B cell (primary cell): ENCODE measurements around the gene OCA2. TPM values are rescaled to one million over a fixed set of nuclear protein-coding genes. Genes with fewer than 3 reads are reported as not detected.
A peak's percentile ranks its signal among the peaks of the same experiment; 100 is the strongest.

Experiments used
- ATAC-seq: fragments of 200-7000 bp; cut with Tn5 transposase; one replicate; pipeline ENCODE4 v1.10.0; 2021; ENCODE audit warnings: low read depth, mild to moderate bottlenecking, moderate number of reproducible peaks, moderate library complexity
- CTCF ChIA-PET: fragments of 350-600 bp; sonication (Branson Sonifier 250); formaldehyde crosslinking; loops from one replicate; lab custom pipeline; 2021; ENCODE audit warnings: antibody characterized with exemption, inconsistent platforms; lab: Charles Lee
- POLR2A ChIA-PET: fragments of 350-600 bp; sonication (Branson Sonifier 250); formaldehyde crosslinking; loops from one replicate; lab custom pipeline; 2021; ENCODE audit warnings: antibody characterized with exemption; lab: Charles Lee
- DNase-seq: peaks from one replicate; pipeline ENCODE4 v3.0.0; 2013
- H2AFZ ChIP-seq: 2 replicates; pipeline ENCODE4 v1.6.1; 2012; ENCODE audit warnings: mild to moderate bottlenecking, low read depth, low read length; ENCODE audit not compliant: insufficient read depth, poor library complexity, severe bottlenecking
- H3K27ac ChIP-seq, 2 donors: 1 replicate in 1 of 2; 2 replicates in 1 of 2; pipeline ENCODE4 v1.5.1; 2012 to 2013; ENCODE audit warnings: low read length in 2 of 2, mild to moderate bottlenecking in 2 of 2, moderate library complexity in 1 of 2
- H3K27me3 ChIP-seq, 4 experiments: fragments of 200-600 bp in 1 of 4; sonication (generic) in 1 of 4; replicated peaks in 1 of 4; 1 replicate in 2 of 4; 2 replicates in 2 of 4; pipeline versions ENCODE4 v1.6.1 to v1.7.0; 2013 to 2016; ENCODE audit warnings: low read length in 3 of 4, mild to moderate bottlenecking in 2 of 4, mixed read lengths in 1 of 4, moderate library complexity in 1 of 4; ENCODE audit not compliant: insufficient read depth in 4 of 4, control insufficient read depth in 3 of 4; ENCODE audit errors: control extremely low read depth in 1 of 4
- H3K36me3 ChIP-seq, 2 experiments: replicated peaks in 1 of 2; 1 replicate in 1 of 2; 2 replicates in 1 of 2; pipeline versions ENCODE4 v1.6.1 to v1.7.1; 2013; ENCODE audit warnings: low read length in 1 of 2; ENCODE audit not compliant: insufficient read depth in 2 of 2, control insufficient read depth in 1 of 2; ENCODE audit errors: control extremely low read depth in 1 of 2, extremely low read depth in 1 of 2
- H3K4me1 ChIP-seq, 2 donors: fragments of 200-600 bp in 1 of 2; sonication (generic) in 1 of 2; 1 replicate in 1 of 2; 2 replicates in 1 of 2; pipeline versions ENCODE4 v1.5.1 to v1.6.1; 2013 to 2017; ENCODE audit warnings: low read length in 2 of 2; ENCODE audit not compliant: control insufficient read depth in 2 of 2, insufficient read depth in 2 of 2
- H3K4me2 ChIP-seq: replicated peaks from 2 replicates; pipeline ENCODE3; 2012; ENCODE audit warnings: mild to moderate bottlenecking, low read depth, low read length; ENCODE audit not compliant: poor library complexity, severe bottlenecking
- H3K4me3 ChIP-seq, 5 experiments: fragments of 200-600 bp in 1 of 5; sonication (generic) in 1 of 5; 1 replicate in 3 of 5; 2 replicates in 2 of 5; pipeline versions ENCODE4 v1.5.1 to v1.7.0; 2011 to 2016; ENCODE audit warnings: low read length in 4 of 5, mild to moderate bottlenecking in 4 of 5, low read depth in 2 of 5, control low read depth in 1 of 5, moderate library complexity in 1 of 5; ENCODE audit not compliant: insufficient read depth in 1 of 5; ENCODE audit errors: control extremely low read depth in 1 of 5, extremely low read depth in 1 of 5
- H3K79me2 ChIP-seq: fragments of 200-600 bp; sonication (generic); one replicate; pipeline ENCODE4 v1.6.0; 2016; ENCODE audit warnings: low read length; ENCODE audit not compliant: control insufficient read depth, insufficient read depth
- H3K9ac ChIP-seq: fragments of 200-600 bp; sonication (generic); 2 replicates; pipeline ENCODE4 v1.6.1; 2017; ENCODE audit warnings: mild to moderate bottlenecking, low read length, moderate library complexity
- H3K9me3 ChIP-seq, 3 donors: one replicate each; pipeline versions ENCODE4 v1.6.1 to v1.7.1; 2013; ENCODE audit warnings: low read length in 2 of 3; ENCODE audit not compliant: control insufficient read depth in 2 of 3, insufficient read depth in 1 of 3; ENCODE audit errors: control extremely low read depth in 1 of 3
- H4K20me1 ChIP-seq: 2 replicates; pipeline ENCODE4 v1.6.0; 2012; ENCODE audit warnings: mild to moderate bottlenecking, low read length; ENCODE audit not compliant: insufficient read depth, control insufficient read depth, poor library complexity, severe bottlenecking
- H3K27ac Mint-ChIP-seq: one replicate; pipeline ENCODE4 v1.8.0; 2021; ENCODE audit warnings: mixed read lengths
- H3K27me3 Mint-ChIP-seq: one replicate; pipeline ENCODE4 v1.8.0; 2021; ENCODE audit warnings: mixed read lengths
- H3K4me1 Mint-ChIP-seq: one replicate; pipeline ENCODE4 v1.8.0; 2021; ENCODE audit warnings: mixed read lengths
- H3K4me3 Mint-ChIP-seq: one replicate; pipeline ENCODE4 v1.8.0; 2021; ENCODE audit warnings: mixed read lengths
- H3K9me3 Mint-ChIP-seq: one replicate; pipeline ENCODE4 v1.8.0; 2022; ENCODE audit warnings: mixed read lengths; ENCODE audit not compliant: insufficient read depth
- EZH2 ChIP-seq: IDR thresholded peaks from 2 replicates; pipeline ENCODE4 v1.6.1; 2012; ENCODE audit warnings: borderline replicate concordance, low read depth, mild to moderate bottlenecking, moderate library complexity, low read length; ENCODE audit not compliant: insufficient read depth, poor library complexity, severe bottlenecking
- WGBS: methylation state at CpG from one replicate; pipeline ENCODE4 v1.1.5; 2013; ENCODE audit warnings: missing lambda C conversion rate; ENCODE audit not compliant: insufficient coverage; 5-methylcytosine and 5-hydroxymethylcytosine counted together
- intact Hi-C: fragments of 100-400 bp; cut with micrococcal nuclease; formaldehyde crosslinking; loops from one replicate; pipeline ENCODE4 v1.10.0; 2022
- polyA plus RNA-seq: library from polyadenylated mRNA; depleted of rRNA; stranded (reverse); fragments of >200 nt; gene quantifications from 2 replicates; pipeline ENCODE4 v1.2.3, GENCODE V29; 2012
- total RNA-seq, 2 donors: library from RNA; stranded (reverse); fragments of 120-200 nt in 1 of 2; gene quantifications; 1 replicate in 1 of 2; 2 replicates in 1 of 2; pipeline versions ENCODE4 v1.2.3 to v1.2.4, GENCODE V29; 2013 to 2022
- TF ChIP-seq, protein P1 (sequence below): fragments of 200-600 bp; IDR thresholded peaks from one replicate; pipeline ENCODE4 v1.8.0; 2022; ENCODE audit warnings: antibody characterized with exemption, mild to moderate bottlenecking

The OCA2 gene
- total and polyA plus RNA-seq, 2 donors (not counting 1 experiment from before 2014, with no cell fraction given) = 0.12 TPM; not detected in 1

DNA sequence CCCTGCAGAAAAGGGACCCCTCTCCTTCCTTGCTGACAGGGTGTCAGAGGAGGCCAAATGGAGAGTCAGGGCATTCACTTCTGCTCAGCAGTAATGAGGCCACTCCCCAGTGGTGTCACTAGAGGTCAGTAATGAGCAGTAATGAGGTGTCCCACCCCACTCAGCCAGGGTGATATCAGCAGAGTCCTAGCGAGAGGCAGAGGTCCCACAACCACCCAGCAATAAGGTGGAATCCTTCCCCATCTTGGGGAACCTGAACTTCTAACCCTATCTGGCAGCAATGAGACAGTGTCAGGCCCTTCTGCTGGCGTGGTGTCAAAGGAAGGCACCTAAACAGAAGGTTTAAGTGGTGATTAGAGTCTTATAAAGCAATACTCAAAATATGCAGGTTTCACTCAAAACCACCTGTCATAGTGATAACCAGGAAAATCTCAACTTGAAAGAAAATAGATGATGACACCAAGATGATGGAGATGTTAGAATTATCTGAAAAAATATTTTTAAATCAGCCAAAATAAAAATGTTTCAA, 12.9 kb downstream of the OCA2 start:
- H3K4me1 ChIP-seq = peaks cover 4 to 7% of the 10 kb centered on the region in 2 donors
- no peak overlapping the region for H3K4me2 ChIP-seq
- peaks cover 12 to 17% (median 15%) of the 10 kb centered on the region in 3 donors for H3K9me3 ChIP-seq
- peak; percentile 99 for ATAC-seq
- H3K27ac ChIP-seq = no peak overlapping the region
- H3K27ac Mint-ChIP-seq = no peak overlapping the region
- intact Hi-C loops = loop anchor here (1.0 kb wide), 1 partner anchor 37 kb away; no protein-coding TSS in a partner anchor
- no peaks in the 10 kb centered on the region for H4K20me1 ChIP-seq
- DNase-seq = peak; percentile 73
- peaks cover 44% of the 10 kb centered on the region for H3K27me3 Mint-ChIP-seq
- TF ChIP-seq, protein P1, sequence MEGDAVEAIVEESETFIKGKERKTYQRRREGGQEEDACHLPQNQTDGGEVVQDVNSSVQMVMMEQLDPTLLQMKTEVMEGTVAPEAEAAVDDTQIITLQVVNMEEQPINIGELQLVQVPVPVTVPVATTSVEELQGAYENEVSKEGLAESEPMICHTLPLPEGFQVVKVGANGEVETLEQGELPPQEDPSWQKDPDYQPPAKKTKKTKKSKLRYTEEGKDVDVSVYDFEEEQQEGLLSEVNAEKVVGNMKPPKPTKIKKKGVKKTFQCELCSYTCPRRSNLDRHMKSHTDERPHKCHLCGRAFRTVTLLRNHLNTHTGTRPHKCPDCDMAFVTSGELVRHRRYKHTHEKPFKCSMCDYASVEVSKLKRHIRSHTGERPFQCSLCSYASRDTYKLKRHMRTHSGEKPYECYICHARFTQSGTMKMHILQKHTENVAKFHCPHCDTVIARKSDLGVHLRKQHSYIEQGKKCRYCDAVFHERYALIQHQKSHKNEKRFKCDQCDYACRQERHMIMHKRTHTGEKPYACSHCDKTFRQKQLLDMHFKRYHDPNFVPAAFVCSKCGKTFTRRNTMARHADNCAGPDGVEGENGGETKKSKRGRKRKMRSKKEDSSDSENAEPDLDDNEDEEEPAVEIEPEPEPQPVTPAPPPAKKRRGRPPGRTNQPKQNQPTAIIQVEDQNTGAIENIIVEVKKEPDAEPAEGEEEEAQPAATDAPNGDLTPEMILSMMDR = peak; percentile 76
- no peak for TF ChIP-seq EZH2
- peaks cover 0 to 21% (median 5%) of the 10 kb centered on the region in 4 experiments for H3K27me3 ChIP-seq
- POLR2A ChIA-PET = no interaction called here
- CTCF ChIA-PET = no interaction called here
- peaks cover 9% of the 10 kb centered on the region for H3K4me1 Mint-ChIP-seq
- H3K9me3 Mint-ChIP-seq = peaks cover 15% of the 10 kb centered on the region
- no peak overlapping the region for H2AFZ ChIP-seq
- no peak overlapping the region for H3K9ac ChIP-seq
- H3K4me3 Mint-ChIP-seq = no peak overlapping the region
- H3K4me3 ChIP-seq = no peak overlapping the region
- no CpG with 5 or more reads among the region's 2 CpGs for WGBS
- no peaks in the 10 kb centered on the region for H3K79me2 ChIP-seq
- H3K36me3 ChIP-seq = no peaks in the 10 kb centered on the region

DNA sequence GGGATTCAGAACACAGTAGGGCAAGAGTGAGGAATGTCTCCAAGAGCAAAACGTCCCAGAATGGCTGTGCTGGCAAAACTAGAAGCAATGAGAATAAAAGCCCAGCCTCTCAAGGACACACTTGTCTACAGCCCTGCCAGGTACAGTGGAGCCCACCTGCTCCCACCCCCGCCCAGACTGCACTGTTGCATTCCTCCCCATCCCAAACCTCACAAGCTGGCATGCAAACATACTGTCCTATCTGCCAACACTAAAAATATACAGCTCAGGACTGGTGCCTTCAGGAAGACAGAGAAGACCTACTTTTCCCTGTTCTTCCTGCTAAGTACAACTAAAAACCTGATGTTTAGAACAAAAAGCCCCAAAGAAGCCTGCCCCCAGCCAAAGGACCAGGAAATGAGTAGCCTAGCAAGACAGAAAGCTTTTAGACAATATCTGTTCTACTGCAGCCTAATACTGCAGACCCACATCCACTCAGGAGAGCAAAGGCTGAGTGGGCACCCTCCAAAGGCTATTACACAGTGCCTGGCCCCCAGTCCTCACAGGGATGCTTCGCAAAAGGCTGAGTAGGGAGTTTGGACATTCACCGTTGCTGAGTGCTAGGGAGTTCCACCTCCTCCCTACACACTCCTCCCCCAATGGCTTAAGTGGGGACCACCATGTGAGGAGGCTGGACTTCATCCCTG, 13.5 kb downstream of the OCA2 start:
- H2AFZ ChIP-seq = no peak overlapping the region
- intact Hi-C loops = loop anchor here (1.0 kb wide), 1 partner anchor 38 kb away; no protein-coding TSS in a partner anchor
- no peak overlapping the region for H3K27ac Mint-ChIP-seq
- peaks cover 38% of the 10 kb centered on the region for H3K27me3 Mint-ChIP-seq
- H3K79me2 ChIP-seq = no peaks in the 10 kb centered on the region
- no peak overlapping the region for H3K4me3 Mint-ChIP-seq
- peaks cover 0 to 21% (median 2%) of the 10 kb centered on the region in 4 experiments for H3K27me3 ChIP-seq
- no peaks in the 10 kb centered on the region for H4K20me1 ChIP-seq
- H3K27ac ChIP-seq = no peak overlapping the region
- ATAC-seq = no peak
- peaks cover 9% of the 10 kb centered on the region for H3K4me1 Mint-ChIP-seq
- no peak overlapping the region for H3K4me2 ChIP-seq
- peaks cover 8 to 15% (median 11%) of the 10 kb centered on the region in 3 donors for H3K9me3 ChIP-seq
- H3K4me1 ChIP-seq = peaks cover 4 to 7% of the 10 kb centered on the region in 2 donors
- 69% methylated on average over 2 of the region's 4 CpGs for WGBS
- CTCF ChIA-PET = interaction anchor here (0.8 to 1.7 kb wide), 2 partner anchors 17 to 40 kb away, joined by 3 to 7 read pairs; no protein-coding TSS in a partner anchor
- no peak overlapping the region for H3K4me3 ChIP-seq
- TF ChIP-seq, protein P1 = no peak
- no peak for TF ChIP-seq EZH2
- H3K9me3 Mint-ChIP-seq = peaks cover 11% of the 10 kb centered on the region
- POLR2A ChIA-PET = no interaction called here
- DNase-seq = no peak
- no peak overlapping the region for H3K9ac ChIP-seq
- H3K36me3 ChIP-seq = no peaks in the 10 kb centered on the region
